GM19438 (cell line): ENCODE measurements around the gene SAE1.
"Not testable (repeated sequence)": the region's sequence is repeated elsewhere in the genome, so short reads cannot be mapped to it uniquely, and the experiment has no call there.

Experiments used
- ATAC-seq: cut with Tn5 transposase; IDR thresholded peaks from one replicate; pipeline ENCODE4 v1.9.1; 2021; ENCODE audit warnings: low read depth; ENCODE audit not compliant: unreplicated experiment

SAE1 gene

DNA sequence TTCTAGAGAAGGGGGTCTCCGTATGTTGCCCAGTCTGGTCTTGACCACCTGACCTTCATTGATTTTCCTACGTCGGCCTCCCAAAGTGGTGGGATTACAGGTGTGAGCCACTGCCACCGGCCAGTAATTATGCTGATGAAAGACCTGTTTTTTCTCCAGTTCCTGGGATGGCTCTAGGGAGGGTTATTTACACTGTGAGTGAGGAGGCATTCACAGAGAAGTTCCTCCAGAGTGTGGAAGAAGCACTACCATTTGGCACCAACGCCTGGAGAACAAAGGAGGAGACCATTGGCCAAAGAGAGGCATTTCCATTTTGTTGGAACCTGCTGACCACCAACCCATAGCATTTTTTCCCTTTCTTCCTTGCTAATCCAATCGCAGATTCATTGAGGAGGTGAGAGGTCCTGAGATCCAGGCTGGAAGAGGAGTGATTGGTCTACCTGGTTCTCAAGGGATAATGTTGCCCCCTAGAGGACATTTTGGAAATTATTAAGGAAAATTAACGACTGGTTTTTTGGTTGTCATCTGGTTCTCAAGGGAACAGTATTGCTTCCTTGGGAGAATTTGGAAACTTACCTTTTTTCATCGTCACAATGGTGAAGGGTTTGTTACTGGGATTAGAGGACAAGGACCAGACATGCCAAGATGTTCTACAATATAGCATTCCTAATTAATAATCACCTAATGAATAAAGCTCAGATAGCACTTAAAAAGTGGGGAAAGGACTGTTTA lies 5.5 kb upstream of the SAE1 start:
- ATAC-seq: no peak

DNA sequence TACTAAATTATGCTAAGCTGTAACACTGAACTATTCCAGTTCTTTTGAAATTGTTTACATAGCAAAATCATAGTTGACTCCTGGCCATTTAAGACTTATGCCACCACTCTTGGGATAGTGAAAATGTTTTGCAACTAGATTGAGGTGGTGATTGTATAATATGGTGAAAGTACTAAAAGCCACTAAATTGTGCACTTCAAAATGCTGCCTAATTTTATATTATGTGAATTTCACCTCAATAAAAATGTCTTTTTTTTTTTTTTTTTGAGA lies 5.0 kb upstream of the SAE1 start:
- ATAC-seq: no peak

DNA sequence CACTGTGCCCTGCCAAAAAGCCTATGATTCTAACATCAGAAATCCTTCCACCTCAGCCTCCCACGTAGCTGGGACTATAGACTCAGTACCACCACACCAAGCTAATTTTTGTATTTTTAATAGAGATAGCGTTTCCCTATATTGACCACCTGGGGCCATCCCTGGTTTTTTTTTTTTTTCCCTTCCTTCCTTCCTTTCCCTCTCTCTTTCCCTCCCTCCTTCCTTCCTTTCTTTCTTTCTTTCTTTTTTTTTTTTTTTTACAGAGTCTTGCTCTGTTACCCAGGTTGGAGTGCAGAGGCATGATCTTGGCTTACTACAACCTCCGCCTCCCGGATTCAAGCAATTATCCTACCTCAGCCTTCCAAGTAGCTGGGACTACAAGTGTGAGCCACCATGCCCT lies 1.1 kb upstream of the SAE1 start:
- no peak for ATAC-seq

DNA sequence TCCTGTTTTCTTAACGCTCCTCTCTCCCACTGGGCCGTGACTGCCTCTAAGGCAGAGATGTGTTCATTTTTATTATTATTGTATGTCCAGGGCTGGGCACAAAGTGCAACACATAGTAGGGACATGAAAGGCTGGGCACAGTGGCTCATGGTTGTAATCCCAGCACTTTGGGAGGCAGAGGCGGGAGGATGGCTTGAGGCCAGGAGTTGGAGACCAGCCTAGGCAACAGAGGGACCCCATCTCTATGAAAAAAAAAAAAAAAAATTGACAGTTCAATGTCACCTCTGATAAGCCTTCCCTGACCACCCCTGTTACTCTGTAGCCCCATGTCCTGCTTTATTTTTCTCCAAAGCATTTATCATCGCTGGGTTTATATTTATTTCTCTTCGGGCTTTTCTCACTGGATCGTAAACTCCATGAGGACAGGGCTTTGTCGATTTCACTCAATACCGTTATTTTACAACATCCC lies 481 bp upstream of the SAE1 start:
- no peak for ATAC-seq

DNA sequence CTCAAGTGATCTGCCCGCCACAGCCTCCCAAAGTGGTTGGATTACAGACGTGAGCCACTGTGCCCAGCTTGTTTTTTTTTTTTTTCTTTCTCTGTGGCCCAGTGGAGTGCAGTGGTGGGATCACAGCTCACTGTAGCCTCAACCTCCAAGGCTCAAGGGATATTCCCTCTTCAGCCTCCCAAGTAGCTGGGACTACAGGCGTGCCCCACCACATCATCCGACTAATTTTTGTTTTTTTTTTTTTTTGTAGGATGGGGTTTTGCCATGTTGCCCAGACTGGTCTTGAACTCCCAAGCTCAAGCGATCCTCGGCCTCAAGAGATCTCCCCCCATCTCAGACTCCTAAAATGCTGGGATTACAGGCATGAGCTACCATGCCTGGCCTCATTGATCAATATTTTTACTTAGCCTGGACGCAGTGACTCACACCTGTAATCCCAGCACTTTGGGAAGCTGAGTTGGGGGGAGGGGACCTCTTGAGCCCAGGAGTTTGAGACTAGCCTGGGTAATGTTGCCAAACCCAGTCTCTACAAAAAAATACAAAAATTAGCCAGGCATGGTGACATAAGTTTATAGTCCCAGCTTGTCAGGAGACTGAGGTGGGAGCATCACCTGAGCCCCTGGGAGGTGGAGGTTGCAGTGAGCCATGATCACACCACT lies 1.7 kb downstream of the SAE1 start:
- no peak for ATAC-seq

DNA sequence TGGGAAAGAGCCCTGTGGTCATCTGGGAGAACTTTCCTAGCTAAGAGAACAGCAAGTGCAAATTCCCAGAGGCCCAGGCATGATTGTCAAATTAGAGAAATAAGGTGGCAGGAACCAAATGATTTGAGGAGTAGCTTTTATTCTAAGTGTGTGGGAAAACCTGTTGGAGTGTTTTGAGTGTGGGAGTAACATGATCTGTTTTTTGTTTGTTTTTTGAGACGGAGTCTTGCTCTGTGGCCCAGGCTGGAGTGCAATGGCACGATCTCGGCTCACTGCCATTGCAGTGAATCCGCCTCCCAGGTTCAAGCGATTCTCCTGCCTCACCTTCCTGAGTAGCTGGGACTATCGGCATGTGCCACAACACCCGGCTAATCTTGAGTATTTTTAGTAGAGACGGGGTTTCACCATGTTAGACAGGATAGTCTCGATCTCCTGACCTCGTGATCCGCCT lies 2.4 kb downstream of the SAE1 start:
- no peak for ATAC-seq

DNA sequence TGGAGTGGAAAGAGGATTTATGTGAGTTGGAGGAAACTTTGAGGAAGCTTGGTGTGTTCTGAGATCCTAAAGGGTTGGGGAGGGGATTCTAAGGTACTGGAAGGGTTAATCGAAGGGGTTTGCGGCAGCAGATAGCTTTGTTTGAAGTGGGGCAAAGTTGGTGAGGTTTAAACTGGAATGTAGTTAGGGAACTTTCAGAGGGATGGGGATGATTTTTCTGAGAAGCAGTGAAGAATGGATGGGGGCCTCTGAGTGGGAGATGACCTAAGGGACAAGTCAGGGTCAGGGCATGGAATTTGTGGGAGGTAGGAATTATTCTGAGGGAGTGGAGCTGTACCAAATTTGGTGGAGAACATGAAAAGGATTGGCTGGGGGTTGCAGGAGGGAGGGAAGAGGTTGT lies 3.9 kb downstream of the SAE1 start:
- no peak for ATAC-seq

DNA sequence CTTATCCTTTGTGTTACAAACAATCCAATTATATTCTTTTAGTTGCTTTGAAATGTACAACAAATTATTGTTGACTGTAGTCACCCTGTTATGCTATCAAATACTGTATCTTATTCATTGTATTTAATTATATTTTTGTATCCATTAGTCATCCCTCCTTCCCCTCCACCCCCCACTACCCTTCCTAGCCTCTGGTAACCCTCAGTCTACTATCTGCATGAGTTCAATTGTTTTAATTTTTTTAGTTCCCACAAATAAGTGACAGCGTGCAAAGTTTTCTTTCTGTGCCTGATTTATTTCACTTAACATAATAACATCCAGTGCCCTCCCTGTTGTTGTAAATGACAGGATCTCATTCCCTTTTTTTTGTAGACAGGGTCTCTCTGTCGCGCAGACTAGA lies 4.5 kb downstream of the SAE1 start:
- no peak for ATAC-seq

DNA sequence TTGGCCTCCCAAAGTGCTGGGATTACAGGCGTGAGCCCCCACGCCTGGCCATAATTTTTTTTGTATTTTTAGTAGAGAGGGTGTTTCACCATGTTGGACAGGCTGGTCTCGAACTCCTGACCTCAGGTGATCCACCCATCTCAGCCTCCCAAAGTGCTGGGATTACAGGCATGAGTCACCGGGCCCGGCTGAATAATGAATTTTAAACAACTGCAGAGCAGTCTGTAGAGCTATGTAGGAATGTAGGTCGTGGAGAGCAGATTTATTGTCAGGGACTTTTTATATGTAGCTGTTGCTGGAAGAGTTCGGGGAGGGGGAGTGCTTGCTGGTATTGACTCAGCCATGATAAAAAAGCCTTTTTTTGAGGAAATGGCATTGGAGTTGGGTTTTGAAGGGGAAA lies 10.6 kb downstream of the SAE1 start:
- ATAC-seq: not testable (repeated sequence)

DNA sequence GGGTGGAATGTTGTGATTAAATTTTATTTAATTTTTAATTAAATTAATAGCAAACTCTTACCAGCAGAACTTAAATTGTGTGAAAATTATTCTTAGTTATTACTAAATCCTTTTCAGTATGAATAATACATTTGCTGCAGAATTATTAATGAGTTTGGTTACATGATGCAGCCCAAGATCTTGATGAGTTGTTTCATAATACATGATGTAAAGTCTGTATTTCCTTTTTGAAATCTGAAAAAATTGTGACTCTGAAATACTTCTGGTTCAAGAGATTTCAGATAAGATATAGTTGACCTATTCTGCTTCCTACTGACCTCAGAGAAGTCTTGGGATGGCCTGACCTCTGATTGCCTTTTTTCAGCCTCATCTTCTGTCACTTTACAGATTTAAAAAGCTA lies 11.1 kb downstream of the SAE1 start:
- no peak for ATAC-seq

DNA sequence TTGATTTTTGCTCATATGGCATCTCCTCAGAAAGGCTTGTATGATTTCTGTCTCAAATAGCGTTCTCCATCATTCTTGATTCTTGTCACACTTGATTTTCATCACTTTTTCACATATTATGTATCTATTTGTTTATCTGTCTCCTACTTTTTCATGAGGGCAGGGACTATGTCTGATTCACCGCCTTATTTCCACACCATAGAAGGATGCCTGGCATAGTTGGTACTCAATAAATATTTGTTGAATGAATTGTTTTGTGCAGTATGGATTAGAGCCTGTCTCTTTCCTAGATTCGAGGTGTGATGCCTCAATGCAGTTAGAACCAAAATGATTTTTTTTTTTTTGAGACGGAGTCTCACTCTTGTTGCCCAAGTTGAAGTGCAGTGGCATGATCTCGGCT lies 12.1 kb downstream of the SAE1 start:
- ATAC-seq: no peak

DNA sequence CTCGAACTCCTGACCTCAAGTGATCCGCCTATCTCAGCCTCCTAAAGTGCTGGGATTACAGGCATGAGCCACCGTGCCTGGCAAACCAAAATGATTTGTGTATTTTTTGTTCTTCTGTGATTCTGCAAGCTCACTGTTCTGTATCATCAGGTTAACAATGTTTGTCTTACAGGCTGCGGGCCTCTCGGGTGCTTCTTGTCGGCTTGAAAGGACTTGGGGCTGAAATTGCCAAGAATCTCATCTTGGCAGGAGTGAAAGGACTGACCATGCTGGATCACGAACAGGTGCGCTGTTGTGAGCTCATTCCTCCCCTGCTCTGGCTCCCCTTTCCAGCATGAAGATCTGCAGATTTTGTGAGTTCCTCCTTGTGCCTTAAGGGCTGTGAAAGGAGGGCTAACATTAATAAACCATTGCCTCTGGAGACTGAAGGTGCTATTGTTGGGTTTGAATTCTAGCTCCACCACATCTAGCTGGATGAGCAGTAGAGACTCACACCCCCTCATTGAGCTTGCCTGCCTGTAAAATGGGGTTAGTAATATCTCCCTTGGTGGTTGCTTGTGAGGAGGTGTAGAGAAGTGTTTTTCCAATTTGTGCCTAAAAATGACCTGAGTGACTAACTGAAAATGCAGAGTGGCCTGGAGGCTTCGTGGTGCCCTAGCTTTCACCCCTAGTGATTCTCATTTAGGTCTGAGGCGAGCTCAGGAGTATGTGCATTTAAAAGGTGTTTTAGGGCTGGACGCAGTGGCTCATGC lies 12.9 kb downstream of the SAE1 start:
- ATAC-seq: no peak

DNA sequence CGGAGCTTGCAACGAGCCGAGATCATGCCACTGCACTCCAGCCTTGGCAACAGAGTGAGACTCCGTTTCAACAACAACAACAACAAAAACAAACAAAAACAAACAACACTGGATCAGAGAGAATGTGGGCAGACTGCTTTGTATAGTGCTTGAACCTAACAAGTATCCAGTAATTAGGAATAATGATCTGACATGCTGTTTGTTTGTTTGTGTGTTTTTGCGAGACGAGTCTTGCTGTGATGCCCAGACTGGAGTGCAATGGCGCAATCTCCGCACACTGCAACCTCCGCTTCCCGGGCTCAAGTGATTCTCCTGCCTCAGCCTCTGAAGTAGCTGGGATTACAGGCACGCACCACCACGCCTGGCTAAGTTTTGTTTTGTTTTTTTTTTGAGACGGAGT lies 14.0 kb downstream of the SAE1 start:
- no peak for ATAC-seq

DNA sequence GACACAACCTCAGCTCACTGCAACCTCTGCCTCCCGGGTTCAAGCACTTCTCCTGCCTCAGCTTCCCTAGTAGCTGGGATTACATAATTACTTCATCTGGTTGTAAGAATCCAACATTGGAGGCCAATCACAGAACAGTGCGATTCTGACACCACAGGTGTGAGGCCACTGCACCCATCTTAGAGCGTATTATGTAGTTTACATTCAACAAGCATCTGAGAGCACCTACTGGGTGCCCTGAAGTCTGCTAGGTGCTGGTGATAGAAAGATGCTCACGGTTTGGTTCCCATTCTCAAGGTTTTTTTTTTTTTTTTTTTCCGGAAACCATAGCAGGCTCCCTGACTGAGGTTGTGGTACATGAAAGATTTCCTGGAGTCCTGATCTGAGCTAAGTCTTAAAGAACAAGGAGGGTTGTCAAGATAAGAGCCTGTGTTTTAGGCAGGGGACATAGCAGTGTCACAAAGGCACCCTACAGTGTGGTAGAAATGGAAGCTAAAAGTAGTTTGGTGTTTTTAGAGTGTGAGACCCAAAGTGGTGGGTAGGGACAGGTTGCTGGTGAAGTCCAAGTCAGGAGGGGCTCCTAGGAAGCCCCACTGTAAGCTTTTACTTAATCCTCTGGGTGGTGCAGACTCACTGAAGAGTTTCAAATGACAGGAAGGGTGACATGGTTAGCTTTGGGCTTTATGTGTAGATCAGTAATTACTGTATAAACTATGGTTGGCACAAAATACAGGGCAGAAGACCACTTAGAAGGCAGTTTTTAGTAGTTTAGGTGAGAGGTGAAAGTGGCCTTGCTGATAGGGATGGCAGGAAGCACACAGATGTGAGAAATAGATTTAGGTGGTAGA lies 15.2 kb downstream of the SAE1 start:
- ATAC-seq: no peak

DNA sequence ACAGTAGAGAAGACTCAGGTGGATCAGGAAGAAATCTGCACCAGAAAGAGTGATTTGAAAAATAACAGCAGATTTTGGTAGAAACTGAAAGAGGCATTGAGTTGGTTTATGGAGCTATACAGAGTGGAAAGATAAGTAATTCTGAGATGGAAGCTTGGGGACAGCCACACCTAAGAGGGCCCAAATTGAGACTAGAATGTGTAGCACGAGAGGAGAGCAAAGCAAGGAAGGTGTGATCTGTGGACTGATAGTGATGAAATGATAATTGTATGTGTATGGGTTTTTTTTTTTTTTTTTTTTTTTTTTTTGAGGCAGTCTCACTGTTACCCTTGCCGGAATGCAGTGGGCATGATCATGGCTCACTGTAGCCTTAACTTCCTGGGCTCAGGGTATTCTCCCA lies 16.3 kb downstream of the SAE1 start:
- ATAC-seq: no peak

DNA sequence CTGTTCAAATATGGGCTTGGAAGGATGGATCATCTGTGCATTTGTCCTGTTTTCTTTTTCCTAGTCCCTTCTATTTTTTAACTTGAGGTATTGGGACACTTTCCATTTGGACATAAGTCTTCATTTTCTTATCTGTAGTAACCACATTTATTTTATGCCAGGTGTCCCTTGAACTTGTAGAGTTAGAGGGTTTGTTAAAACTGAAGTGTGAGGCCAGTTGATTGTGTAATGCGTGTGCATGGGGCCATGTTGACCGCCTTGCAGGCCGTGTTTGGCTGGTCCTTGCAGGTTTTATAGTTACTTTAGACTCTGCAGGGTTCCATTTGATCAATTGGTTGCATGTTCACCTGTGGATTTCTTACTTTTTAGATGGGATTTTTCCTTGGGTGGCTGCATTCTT lies 21.0 kb downstream of the SAE1 start:
- ATAC-seq: no peak

DNA sequence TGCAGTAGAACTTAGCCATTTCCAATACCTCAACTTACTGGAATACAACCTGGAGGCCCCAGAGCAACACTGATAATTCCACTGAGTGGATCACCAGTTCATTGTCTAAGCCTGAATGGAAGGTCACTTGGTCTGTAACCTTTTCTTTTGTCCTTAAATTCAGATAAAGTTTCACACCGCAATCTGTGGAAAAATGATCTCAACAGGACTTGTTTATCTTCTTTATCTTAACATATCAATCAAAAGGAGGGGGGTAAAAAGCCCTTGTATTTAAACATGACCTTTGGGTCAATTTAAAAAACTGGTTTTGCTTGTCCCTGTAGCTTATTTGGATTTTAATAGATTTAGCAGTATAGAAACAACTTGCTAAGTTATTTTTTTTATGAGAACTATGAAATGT lies 21.6 kb downstream of the SAE1 start:
- no peak for ATAC-seq

DNA sequence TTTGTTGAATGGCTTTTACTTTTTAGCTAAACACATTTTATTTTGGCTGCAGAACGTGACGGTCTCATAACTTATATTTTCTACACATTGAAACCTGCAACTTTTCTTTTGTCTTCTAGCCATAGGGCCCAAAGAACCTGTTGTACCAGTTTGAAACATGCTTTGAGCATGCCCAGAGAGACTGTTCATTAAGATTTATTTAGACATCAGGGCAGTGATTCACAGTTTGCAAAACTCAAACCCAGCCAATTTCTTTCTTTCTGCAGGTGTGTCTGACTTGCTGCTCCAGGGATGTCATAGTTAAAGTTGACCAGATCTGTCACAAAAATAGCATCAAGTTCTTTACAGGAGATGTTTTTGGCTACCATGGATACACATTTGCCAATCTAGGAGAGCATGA lies 22.0 kb downstream of the SAE1 start:
- no peak for ATAC-seq

DNA sequence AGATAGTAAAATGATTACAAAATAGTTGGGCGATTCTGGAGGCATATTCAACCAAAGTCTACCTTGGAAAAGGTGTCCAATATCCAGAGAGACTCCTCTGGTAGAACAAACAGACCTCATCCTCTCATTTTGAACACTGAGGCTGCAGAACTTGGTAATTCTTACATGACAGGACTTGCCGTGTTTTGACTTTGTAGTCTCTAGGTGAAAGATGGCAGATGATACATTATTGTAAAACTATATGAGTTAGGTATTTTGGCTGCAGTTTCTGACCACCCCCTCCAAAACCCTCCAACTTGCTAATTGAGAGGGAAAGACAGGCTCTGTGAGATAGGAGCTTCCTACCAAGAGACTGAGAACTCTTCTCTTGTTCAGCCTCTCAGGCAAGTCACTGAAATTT lies 22.6 kb downstream of the SAE1 start:
- no peak for ATAC-seq

DNA sequence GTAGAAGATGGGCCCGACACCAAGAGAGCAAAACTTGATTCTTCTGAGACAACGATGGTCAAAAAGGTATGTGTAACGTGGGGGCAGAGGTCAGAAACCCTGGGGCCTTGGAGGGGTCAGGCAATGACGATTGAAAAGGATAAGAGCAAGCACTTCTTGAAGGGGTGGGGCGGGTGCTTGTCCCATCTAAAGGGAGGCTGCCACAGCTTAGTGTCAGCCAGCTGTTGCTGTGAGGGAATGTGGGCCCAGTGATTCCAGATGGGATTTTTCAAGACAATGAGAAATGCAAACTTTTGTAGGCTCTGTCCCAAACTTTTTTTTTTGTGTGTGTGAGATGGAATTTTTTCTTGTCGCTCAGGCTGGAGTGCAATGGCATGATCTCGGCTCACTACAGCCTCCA lies 24.5 kb downstream of the SAE1 start:
- ATAC-seq: no peak

DNA sequence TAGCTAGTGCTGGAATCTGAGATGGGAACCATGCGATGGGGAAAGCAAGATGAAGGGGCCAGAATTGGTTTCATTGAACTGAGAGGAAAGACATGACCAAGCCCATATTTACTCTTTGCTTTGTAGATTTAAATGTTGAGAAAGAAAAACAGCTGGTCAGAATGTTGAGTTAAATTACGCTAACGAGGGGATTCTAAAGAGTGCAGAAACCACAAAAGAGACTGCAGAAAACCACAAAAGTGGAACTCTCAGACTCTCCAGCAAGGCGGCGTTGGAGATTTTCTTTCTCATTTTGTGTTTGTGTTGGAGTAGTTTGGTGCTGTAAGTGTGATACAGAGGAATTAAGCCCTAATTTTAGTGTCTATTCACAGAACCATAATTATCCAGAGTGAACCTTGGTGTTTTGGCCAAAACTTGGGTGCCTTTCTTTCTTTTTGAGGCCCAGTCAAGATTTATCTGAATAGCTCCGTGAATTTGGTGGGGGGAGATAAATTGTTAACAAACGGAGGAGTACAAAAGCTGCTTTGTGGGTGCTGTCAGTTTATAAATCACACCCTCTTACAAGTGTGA lies 26.3 kb downstream of the SAE1 start:
- no peak for ATAC-seq
